COLO668 (cell line): ENCODE results near the gene TMX2.
"Not testable (repeated sequence)": the region's sequence is repeated elsewhere in the genome, so short reads cannot be mapped to it uniquely, and the experiment has no call there.

Experiments
- DNase-seq: peaks from one replicate; lab custom pipeline; 2025; ENCODE audit not compliant: unreplicated experiment; lab: John Stamatoyannopoulos, UW

TMX2 gene, protein sequence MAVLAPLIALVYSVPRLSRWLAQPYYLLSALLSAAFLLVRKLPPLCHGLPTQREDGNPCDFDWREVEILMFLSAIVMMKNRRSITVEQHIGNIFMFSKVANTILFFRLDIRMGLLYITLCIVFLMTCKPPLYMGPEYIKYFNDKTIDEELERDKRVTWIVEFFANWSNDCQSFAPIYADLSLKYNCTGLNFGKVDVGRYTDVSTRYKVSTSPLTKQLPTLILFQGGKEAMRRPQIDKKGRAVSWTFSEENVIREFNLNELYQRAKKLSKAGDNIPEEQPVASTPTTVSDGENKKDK

DNA sequence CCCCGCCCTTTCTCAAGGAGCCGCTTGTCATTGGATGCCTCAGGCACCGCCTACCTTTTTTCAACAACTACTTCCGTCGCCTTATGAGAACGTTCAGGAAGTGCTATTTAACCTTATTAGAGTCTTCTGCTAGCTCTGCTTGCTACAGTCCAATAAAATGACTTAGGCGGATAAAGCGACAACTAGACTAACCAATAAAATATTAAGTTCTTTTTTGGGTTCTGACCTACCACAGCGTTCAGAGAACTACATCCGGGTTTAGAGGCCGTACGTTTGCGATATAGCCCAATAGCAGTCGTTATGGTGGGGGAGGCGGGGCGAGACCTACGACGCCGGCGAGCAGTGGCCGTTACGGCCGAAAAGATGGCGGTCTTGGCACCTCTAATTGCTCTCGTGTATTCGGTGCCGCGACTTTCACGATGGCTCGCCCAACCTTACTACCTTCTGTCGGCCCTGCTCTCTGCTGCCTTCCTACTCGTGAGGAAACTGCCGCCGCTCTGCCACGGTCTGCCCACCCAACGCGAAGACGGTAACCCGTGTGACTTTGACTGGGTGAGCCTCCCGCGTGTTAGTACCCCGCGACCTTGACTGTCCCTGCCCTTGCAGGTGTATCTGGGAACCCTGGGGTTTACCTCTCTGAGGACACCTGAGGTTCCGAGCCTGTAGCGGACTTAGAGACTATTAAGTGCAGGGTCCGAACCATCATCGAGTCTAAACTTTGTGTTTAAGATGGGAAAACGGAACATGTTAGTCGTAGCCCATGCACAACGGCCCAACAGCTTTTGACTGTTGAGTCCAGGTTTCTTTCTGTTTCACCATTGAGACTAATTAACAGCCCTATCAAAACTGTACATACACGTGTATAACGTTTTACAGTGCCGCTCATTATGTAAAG, at the start of gene TMX2:
Gene TMX2 (plus strand): TSS at position 338 of the 895 bp plus-strand sequence. CDS start 26 bp downstream, at position 364.
- peak; percentile 91 for DNase-seq

DNA sequence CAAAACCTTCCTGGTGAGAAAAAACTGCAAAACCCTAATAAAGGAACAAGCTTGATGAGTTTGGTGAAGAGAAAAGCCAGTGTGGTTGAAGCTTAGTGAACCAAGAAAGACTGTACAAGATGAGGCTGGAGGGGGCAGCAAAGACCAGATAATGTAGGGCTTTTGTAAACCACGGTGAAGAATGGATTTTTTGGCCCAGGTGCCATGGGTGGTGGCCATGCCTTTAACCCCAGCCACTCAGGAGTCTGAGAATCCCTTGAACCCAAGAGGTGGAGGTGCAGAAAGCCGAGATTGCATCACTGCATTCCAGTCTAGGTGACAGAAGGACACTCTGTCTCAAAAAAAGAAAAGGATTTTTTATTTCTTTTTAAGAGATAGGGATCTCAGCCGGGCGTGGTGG, 49.5 kb upstream of the TMX2 start:
- no peak for DNase-seq

DNA sequence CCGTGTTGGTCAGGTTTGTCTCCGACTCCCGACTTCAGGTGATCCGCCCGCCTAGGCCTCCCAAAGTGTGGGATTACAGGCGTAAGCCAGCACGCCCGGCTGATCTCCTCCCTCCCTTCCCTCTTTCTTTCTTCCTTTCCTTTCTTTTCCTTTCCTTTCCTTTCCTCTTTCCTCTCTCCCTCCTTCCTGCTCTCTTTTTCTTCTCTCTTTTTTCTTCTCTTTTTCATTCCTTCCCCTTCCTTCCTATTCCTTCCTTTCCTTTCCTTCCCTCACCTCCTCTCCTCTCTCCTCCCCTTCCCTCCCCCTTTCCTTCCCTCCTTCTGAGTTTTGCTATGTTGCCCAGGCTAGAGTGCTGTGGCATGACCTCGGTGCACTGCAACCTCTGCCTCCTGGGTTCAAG, 48.4 kb upstream of the TMX2 start:
- no peak for DNase-seq

DNA sequence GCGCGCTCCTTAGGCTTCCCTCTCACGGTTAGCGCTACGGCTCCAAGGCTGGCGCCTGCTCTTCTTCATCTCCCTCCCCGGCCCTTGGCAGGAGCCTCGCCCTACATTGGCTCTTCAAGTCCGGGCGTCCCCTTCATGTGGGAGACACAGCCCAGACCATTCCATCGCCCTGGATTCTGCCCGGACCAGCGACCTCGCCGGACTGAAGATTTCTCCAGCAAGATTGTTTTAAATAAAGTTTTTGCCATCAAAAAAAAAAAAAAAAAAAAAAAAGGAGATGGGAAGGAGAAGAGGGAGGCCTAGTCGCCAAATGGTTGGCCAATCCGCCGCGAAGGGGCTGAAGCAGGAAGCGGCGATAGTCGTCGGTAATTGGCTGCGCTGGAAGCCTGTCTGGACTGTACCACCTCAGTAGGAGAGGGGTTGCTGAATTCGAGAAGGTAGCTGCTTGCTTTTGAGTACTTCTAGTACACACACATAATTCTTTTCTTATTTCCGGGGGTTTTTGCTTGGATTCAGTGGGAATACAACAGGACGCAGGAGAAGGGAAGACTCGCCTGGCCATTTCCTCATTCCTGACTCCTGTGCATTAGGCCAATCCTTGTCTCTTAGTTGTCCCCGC, 45.2 kb upstream of the TMX2 start:
- DNase-seq, result peak; percentile 92

DNA sequence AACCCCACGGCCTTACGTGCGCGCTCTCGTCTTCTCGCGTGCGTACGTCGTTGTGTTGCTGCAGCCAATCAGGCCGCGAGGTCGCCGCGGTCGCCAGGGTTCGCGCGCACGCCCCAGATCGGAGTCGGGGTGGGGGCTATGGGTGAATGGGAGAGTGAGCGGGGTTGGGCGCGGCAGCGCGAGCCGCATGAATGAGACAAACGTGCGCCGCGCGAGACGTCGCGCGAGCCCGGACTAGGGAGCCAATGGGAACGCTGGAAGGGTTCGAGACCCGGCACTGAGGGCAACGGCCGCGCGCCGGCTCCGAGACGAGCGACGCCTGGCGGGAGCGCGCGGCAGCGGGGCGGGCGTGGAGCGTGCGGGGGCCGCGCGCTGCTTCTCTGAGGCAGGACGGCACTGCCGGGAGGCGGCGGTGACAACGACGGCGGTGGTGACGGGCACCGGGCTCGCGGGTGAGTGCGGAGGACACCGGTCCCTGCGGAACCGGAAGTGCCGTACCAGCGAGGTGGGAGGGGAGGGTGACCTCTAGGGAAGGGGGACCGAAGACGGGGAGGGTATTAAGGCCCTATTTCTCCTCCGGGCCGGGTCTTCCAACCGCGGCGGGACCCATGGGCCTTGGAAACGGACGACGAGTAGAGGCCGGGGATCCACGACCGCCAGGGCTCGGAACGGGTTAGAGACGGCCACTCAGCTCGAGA, 44.5 kb upstream of the TMX2 start, which contains the start of gene ZDHHC5:
Gene ZDHHC5 (plus strand): TSS at position 379 of the 698 bp plus-strand sequence. CDS start 4,977 bp downstream, outside the sequence.
- peak; percentile 99 for DNase-seq

DNA sequence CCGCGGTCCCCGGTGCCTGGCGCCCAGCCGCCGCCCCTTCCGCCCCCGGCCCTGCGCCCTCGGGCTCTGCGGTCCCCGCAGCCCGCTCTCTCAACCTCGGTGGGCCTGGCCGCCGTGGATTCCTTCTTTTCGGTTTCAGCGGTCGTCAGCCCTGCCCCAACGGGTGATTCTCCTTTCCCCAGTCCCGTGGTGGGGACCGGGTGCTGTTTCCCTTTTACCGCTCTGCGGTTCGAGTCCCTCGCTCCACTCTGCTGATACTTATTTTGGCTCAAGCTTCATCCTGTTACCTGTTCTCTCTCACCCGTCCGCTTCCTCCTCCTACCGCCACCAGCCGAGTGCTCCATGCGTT, 44.0 kb upstream of the TMX2 start:
- peak; percentile 25 for DNase-seq

DNA sequence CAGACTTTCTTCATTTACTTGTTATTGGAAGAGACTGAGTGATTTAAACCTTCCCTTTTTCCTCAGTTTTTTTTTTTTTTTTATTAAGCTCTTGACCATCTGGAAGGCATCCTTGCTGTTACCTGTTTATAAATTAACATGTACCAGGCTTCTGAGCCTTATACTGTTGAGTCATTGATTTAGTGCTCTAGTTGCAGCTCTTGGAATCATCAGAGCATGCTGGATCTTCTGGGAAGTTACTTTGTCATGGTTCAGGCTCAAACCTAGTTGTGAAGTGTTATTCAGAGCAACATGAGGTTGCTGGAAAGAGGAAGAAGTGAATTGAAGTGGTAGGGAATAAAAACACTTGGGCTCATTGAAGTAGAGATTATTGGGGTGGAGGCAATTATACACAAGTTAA, 38.1 kb upstream of the TMX2 start:
- no peak for DNase-seq

DNA sequence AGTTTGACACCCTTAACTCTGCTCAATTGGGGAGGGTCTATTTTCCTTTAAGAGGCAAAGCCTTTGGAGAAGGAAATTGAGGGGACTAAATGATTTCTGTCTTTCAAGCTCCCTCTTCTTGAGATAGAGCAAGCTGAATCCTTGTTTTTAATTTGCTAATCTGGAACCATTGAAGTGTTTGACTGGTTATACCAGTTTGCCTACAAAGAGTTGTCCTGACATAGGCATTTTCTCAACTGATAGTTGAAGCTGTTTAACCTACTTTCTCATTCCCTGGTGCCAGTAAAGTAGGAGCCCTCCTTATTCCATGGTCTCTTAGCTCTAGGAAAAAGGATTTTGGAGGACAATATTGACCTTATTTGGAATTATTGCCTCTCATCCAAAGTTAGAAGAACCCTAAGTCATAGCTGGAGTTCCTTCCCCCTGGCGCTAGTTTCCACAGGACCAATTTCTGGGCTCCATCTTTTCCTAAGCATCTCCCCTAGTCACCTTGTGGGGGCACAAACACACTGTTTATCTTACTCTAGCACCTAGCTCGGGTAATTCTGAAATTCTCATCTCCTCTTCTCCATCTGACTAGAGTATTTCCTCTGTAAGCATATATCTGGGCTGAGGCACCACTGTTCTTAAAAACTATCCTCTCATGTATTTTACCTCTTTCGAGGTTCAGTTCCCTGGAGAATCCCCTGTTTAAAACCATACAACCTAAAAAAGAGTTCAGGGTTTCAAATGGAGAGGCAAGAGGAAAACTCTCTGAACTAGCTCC, 37.0 kb upstream of the TMX2 start:
- no peak for DNase-seq

DNA sequence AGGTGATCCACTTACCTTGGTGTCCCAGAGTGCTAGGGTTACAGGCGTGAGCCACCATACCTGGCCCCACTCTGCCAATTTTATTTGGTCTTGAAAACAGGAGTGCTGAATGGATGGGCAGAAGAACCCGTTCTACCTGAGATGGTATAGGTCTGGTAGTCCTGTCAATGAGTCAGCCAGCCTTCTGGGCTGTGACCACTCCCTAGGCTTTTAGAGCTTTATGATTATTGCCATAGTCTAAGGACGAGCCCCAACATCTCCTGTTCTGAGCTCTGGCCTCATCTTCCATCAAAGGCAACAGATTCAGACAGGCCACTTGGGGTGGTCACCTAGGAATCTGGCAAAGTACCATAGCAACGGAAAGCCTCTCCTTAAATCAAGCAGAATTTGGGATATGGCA, 33.0 kb upstream of the TMX2 start:
- no peak for DNase-seq

DNA sequence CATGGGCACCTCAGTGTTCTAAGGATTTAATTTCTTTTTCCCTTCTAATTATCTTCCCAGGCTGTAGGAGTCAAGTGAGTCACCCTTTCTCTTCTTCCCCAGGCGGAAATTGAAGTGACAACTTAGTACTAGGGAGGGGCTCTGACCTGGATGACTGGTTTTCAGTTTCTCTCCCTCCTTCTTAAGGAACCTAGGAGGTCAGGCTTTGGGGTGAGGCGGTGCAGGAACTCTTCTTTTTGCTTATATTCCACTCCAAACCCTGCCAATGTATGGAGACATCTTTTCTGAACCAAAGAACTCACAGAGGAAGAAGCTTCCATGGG, 31.9 kb upstream of the TMX2 start:
- no peak for DNase-seq

DNA sequence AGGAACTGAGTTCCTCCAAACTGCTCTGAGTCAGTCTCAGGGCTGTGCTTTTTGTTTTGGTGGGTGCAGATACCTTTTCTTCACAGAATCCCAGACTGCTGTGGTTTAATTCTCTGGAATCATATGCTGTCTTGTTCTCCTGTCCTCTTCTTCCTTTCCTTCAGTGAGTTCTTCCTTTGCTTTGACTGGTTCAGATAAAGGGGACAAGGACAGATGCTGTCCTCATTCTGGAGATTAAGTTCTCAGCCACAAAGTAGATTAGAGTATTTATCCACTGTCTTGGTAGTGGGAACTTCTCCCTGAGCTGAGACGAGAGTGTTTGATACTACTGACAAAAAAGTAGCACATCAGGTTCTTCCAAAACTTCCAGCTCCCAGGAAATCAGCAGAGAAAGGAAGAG, 31.2 kb upstream of the TMX2 start:
- no peak for DNase-seq

DNA sequence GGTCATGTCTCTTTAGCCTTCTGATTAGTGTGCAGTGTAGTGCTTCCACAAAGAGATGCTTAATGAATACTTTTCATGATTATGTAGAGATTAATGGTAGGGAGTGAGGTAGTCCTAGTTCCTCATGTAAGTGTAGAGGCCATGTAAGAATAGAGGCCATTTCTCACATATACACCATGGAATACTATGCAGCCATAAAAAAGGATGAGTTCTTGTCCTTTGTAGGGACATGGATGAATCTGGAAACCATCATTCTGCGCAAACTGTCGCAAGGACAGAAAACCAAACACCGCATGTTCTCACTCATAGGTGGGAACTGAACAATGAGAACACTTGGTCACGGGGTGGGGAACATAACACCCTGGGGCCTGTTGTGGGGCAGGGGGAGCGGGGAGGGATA, 21.9 kb upstream of the TMX2 start:
- DNase-seq, result not testable (repeated sequence)

DNA sequence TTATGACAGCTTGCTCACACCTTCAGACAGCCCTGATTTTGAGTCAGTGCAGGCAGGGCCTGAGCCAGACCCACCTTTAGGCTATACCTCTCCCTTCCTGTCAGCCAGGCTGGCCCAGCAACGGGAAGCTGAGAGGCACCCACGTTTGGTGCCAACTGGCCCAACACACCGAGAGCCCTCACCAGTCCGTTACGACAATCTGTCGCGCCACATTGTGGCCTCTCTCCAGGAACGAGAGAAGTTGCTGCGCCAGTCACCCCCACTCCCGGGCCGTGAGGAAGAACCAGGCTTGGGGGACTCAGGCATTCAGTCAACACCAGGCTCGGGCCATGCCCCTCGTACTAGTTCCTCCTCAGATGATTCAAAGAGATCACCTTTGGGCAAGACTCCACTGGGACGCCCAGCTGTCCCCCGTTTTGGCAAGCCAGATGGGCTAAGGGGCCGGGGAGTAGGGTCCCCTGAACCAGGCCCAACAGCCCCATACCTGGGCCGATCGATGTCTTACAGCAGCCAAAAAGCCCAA, 13.5 kb upstream of the TMX2 start:
- DNase-seq, result no peak

DNA sequence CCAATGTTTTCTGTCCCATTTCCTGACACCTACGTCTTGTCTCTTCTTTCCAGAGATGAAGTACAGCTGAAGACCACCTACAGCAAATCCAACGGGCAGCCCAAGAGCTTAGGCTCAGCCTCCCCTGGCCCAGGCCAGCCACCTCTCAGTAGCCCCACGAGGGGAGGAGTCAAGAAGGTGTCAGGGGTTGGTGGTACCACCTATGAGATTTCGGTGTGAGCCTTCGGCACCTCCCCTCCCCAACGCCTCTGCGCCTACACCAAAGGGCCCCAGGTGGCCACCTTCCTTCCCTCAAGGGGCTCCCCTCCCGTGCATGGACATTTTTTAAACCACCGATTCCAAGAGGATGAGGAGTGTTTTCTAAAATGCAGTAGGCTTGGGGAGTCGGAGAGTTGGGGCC, 12.6 kb upstream of the TMX2 start:
- DNase-seq, result no peak

DNA sequence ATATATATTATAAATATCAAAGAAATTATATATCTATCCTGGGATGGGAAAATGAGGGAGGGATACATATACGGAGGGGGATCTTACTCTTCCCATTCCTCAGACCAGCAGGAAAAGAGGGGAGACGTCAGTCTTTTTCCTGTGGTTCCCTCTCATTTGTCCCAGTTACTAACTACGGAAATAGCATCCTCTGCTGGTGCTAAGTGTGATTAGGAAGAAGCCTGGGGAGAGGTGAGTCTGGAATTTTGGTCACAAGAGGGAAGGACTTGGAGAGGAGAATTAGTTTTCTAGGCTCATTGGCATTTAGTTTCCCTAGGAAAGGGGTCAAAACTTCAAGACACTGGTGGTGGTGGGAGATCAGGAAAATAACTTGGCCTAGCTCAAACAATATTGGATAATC, 12.0 kb upstream of the TMX2 start:
- DNase-seq, result no peak

DNA sequence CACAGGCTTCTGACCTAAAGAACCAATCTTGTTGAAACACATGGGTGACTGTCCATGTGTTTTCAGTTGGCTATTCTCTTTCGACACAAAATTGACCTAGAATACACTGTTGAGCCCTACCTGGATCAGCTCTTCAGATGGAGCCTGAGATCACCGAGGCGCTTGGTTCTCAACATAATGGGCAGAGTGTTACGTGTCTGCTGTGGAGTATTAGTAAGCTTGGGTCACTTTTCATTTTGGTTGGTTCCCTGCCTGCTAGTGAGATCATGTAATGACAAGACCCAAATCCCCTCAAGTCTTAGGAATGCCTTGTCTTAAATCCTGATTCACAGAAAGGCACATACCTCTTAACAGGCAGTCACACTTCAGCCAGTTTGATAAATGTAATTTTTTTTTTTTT, 9.1 kb upstream of the TMX2 start:
- no peak for DNase-seq

DNA sequence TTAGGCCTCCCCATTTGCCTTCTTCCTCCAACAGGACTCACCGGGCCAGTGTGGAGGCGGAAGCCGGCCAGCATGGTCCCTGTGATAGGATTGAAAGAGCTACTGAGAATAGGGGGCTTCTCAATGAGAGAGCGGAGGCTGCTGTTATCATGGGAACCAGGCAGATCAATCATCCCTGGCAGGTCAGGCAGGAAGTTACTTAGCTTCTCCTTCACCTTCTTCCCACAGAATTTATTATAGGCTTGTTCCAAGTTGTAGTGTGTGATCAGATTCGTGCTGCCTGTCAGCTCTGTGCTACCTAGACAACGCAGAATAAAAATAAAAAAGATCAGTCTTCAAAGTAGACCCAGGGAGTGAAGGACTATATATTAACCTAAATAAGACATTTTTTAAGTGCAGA, 7.5 kb upstream of the TMX2 start:
- DNase-seq, result no peak

DNA sequence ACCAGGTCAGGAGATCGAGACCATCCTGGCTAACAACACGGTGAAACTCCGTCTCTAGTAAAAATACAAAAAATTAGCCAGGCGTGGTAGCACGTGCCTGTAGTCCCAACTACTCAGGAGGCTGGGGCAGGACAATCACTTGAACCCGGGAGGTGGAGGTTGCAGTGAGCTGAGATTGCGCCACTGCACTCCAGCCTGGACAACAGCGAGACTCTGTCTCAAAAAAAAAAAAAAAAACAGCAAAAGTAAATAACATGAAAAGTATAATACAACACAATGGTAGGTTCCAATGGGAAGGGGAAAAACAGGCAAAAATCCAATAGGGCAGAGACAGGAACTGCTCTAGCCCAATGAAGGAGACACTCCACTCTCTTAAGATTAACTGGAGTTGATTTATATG, 7.0 kb upstream of the TMX2 start:
- DNase-seq, result not testable (repeated sequence)

DNA sequence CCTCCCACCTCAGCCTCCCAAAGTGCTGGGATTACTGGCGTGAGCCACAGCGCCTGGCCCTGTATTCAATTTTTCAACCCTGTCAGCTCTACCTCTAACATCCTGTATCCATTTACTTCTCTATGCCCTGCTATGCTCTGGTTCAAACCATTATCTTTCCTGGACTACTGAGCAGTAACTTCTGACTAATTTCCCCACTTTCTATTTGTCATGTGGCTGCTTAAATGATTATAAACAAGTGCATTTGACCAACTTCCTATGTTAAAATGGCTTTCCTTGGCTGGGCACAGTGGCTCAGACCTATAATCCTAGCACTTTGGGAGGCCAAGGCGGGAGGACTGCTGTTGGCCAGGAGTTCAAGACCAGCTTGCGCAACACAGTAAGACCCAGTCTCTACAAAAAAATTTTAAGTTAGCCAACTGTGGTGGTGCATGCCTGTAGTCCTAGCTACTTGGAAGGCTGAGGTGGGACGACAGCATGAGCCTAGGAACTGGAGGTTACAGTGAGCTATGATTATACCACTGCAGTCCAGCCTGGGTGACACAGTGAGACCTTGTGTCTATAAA, 2.5 kb upstream of the TMX2 start:
- no peak for DNase-seq
